GM19468 (cell line): Measurements from ENCODE around the gene SURF1.
"Not testable (repeated sequence)": the region's sequence is repeated elsewhere in the genome, so short reads cannot be mapped to it uniquely, and the experiment has no call there.

Source experiments
- ATAC-seq: cut with Tn5 transposase; IDR thresholded peaks from one replicate; pipeline ENCODE4 v1.9.1; 2021; ENCODE audit warnings: mild to moderate bottlenecking, moderate library complexity, moderate number of reproducible peaks; ENCODE audit not compliant: unreplicated experiment; ENCODE audit errors: extremely low read depth

SURF1 gene

DNA sequence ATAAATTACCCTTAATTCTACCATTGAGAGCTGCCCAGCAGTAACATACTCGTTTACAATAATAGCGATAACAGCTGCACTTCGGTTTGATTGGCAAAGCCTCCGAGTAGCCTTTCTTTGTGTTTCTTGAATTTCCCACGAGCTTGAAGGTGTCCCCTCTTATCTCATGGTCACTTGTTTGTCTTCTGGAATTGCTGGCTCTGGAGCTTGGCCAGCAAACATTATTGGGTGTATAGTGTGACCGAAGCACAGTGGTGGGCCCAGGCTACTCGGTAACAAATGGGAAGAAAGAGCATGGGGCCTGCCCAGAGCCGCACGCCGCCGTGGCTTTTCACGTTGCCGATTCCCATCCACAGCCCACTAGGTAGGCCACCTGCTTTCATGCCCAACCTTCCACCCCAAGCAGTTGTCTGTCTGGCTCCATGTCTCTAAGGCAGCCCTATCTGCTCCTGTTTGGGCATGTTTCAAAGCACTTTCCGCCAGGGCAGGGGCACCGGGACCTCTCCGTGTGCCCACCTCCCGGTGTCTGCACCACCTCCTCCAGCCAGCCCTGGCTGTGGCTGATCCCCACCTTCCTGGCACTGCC is 28.5 kb upstream of the SURF1 start:
- no peak for ATAC-seq

DNA sequence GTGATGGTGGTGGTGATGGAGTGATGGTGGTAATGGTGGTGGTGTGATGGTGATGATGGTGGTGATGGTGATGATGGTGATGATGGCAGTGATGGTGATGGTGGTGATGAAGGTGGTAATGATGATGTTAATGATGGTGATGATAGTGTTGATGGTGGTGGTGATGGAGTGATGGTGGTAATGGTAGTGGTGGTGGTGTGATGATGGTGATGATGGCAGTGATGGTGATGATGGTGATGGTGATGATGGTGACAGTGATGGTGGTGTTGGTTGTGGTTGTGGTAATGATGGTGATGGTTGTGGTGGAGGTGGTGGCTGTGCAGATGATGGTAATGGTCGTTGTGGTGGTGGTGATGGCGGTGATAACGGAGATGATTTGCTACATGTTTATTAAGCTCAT is 27.2 kb upstream of the SURF1 start:
- ATAC-seq, result no peak

DNA sequence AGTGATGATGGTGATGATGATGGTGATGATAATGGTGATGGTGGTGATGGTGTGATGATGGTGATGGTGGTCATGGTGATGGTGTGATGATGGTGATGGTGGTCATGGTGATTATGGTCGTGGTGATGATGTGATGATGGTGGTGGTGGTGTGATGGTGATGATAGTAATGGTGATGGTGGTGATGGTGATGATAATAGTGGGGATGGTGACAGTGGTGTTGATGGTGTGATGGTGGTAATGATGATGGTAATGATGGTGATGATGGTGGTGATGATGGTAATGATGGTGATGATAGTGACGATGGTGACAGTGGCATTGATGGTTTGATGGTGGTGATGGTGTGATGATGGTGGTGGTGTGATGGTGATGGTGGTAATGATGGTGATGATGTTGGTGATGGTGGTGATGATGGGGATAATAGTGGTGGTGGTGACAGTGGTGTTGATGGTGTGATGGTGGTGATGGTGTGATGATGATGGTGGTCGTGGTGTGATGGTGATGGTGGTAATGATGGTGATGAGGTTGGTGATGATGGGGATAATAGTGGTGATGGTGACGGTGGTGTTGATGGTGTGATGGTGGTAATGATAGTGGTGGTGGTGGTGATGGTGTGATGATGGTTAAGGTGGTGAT is 26.3 kb upstream of the SURF1 start:
- ATAC-seq, result no peak

DNA sequence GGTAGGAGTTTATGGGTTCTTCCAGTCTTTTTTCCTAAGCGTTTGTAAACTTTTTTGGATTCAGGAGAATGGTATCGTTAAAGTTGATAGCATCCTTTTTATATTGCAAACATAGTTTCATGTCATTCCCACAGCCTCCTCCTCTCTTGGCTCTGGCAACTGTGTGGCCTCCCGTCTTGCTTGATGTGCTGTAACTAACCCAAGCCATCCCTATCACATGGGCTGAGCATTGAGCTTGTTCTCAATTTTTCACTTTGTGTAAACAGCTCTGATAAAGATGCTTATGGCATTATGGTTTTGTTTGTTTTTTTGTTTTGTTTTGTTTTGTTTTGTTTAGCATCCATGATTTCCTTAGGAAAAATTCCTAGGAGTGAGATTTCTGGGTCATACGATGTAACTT is 24.4 kb upstream of the SURF1 start:
- no peak for ATAC-seq

DNA sequence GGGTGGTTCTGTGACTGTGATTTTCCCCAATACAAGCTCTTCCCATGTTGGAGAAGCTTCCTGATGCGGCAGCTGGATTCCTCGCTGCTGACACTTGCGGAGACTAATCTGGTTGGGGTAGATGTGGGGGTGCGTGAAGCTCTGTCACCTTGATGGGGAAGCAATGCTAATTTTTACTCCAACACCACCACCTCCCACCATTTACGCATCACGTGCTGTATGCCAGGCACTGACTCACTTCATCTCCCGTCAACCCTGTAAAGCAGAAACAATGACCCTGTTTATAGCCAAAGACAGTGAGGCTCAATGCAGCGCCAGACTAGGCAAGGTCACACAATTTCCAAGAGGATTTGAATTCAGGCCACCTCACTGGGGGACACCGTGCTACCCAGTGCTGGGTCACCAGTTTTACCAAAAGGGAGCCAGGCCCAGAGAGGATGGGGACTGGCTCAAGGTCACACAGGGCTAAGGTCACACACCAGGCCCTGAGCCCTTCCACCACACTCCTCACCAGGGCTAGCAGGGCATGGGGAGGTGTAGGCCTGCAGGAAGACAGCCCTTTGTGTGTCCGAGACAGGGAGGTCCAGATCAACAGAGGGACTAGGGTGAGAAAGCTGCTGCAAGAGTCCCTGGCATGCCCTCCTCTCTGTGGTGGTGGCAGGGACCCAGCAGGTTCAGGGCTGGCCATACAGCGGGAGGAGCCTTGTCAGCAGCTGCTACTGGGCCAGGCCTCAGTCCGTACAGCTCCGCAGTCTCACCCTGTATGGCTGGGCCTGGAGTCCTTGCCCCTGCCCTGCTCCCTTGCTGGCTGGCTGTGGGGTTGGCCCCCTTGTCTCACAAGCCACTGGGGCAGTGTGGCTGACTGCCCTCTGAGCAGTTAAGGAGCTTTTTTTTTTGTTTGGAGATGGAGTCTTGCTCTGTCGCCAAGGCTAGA is 23.1 kb upstream of the SURF1 start:
- ATAC-seq, result no peak

DNA sequence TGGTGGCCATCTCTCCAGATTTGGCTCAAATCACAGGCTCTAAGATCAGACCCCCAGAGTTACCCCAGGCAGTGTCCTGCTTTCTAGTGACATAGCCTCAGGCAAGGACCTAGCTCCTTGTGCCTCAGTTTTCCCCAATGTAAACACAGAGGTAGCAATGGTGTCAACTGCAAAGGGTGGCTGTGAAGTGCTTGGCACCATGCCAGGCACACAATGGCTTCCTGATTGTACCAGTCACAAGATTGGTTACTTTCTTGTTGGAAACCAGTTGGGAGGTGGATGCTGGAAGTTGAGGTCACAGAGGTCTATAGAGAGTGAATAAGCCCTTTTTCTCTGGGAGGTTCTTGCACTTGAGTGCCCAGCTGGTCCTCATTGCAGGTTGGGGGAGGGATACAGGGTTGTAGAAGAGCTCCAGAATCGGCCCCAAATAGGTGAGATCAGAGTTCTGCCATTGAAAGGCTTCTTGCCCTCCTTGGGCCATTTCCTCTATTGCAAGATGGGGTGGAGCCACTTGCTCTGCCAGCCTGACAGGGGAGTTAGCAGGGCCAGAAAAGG is 22.2 kb upstream of the SURF1 start:
- ATAC-seq, result no peak

DNA sequence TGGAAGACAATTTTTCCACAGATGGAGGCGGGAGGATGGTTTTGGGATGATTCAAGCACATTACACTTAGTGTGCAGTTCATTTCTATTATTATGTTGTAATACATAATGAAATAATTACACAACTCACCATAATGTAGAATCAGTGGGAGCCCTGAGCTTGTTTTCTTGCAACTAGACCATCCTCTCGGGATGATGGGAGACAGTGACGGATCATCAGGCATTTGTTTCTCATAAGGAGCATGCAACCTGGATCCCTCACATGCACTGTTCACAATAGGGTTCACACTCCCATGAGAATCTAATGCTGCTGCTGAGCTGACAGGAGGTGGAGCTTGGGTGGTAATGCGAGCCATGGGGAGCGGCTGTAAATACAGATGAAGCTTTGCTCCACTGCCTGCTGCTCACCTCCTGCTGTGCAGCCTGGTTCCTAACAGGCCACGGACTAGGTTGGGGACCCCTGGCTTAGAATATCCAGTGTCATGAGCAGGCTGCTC is 21.5 kb upstream of the SURF1 start:
- no peak for ATAC-seq

DNA sequence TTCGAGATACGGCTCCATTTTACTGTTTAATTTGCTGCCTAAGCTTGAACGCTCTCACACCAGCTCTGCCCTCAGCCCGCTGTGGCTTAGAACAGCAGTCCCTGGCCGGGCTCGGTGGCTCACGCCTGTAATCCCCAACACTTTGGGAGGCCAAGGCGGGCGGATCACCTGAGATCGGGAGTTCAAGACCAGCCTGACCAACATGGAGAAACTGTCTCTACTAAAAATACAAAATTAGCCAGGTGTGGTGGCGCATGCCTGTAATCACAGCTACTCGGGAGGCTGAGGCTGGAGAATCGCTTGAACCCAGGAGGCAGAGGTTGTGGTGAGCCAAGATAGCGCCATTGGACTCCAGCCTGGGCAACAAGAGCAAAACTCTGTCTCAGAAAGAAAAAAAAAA is 21.0 kb upstream of the SURF1 start:
- not testable (repeated sequence) for ATAC-seq

DNA sequence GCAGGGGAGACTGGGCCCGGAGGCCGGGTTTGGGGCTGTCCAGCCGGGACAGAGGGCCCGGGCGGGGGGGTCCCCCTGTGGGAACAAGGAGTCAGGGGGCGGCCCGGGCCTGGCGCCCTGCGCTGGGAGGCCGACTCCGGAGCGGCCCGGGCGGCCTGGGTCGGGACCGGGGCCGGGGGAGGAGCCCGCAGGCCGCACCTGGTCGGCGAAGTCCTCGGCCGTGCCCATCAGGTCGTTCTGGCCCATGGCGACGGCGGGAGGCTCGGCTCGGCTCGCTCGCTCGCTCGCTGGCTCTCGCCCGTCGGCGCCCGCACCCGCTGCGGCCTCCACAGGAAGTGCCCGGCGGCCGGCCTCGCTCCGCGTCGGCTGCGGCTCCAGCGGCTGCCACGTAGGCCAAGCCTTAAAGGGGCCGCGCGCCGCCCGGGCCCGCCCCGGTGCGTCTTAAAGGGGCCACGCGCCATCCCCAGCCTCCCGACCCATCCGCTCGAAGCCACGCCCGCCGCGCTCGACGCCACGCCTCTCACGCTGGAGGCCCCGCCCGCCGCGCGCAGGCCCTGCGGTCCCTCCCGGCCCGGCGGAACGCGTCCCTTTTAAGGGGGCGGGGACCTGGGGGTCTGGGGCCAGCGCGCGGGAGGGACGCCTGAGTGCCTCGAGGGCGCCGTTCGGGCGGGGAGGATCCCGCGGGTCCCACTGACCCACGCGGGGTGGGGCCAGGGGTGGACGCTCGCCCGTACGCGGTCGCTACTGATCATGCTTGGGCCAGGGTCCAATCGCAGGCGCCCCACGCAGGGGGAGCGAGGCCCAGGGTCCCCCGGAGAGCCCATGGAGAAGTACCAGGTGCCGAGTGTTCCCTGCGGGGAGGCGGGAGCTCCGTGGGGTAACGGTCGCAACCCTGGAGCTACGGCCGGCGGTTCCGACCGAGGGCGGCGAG is 19.7 kb upstream of the SURF1 start, which contains the start of the genes STKLD1 and SURF4:
Gene STKLD1, plus strand, starts transcription at position 643 of the 931 bp plus-strand sequence. Its CDS starts 108 bp downstream, at position 751.
Gene SURF4, minus strand, starts transcription at position 337 of the 931 bp plus-strand sequence. Its CDS starts 91 bp downstream, at position 246.
- ATAC-seq, result peak; percentile 75

DNA sequence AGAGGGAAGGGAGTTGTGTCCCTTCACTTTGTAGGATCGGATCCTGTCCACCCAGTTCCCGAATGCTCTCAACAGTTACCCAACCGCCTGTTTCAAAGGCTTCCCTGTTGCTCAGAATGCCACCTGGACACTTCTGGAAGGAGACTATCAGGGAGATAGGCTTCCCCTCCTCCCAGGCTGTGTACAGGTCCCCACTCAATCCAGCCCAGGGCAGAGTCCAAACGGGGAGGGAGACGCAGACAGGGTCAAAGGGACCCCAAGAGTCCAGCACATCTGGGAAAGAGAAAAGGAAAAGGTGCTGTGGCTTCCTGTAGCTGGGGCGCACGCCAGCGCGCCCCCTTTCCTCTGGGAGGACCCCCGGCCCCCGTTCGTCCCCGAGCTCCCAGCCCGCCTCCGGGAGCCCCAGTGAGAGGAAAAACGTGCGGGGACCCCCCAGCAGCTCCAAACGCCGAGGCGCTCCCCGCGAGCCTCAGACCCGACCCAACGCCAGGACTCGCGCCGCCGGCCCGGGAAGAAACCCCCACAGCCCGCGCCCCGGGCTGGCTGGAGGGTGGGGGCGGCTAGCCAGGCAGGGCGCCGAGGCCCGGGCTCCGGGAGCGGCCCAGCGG is 18.9 kb upstream of the SURF1 start:
- no peak for ATAC-seq

DNA sequence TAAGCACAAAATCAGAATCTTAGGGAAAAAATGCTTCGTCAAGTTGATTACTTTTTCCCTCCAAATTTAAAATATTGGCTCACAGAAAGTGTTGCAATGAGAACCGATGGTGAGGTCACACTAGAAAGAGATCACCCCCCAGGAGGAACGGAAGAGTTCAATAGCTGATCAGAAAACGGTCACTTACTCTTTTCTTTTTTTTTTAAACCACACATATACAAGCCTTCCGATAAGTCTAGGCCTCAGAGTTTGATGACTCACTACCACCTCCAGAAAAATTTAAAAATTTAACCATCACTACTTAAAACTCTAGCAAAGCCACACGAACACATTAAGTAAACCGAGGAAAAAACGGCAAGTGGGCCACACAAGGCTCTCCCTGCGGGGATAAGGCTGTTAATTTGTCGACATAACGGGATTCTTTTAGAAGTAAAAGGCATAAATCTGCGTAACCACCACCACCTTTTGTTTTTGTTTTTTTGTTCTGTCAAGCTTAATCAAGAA is 18.4 kb upstream of the SURF1 start:
- ATAC-seq, result no peak

DNA sequence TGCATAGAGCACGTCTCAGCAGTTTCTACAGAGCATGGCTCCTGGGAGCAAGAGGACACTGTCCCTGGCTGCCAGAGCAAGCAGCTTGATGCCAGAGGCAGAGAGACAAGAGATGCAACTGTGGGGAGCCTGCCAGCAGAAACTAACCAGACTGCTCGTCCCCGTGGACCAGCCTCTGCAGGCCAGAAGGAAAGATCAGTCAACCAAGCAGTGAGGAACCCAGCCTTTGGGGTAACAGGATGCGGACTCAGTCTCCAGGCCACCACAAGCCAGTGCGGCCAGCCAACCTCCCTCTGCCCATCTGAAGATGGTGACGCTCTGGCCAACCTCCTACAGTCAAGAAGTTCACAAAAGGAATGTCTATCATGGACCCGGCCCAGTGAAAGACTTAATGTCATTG is 15.9 kb upstream of the SURF1 start:
- ATAC-seq, result no peak

DNA sequence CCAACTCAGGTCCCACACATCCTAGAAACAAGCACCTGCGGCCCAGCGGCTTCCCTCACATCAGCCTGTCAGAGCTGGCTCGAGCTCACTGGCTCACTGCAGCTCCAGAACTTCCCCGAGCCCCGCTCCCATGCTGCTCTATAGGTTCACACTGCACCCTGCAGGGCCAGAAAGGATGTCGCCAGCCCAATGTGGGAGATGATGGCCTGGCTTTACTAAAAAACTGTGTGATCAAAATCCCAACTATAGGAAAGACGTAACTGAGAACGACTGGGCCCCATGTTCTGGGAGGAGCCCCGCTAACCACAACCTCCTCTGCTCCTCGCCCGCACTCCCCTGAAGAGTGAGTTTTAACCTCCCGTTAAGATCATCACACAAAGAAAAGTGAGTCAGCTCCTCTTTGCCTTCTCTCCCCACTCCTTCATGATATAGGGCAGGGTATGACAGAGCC is 15.0 kb upstream of the SURF1 start:
- no peak for ATAC-seq

DNA sequence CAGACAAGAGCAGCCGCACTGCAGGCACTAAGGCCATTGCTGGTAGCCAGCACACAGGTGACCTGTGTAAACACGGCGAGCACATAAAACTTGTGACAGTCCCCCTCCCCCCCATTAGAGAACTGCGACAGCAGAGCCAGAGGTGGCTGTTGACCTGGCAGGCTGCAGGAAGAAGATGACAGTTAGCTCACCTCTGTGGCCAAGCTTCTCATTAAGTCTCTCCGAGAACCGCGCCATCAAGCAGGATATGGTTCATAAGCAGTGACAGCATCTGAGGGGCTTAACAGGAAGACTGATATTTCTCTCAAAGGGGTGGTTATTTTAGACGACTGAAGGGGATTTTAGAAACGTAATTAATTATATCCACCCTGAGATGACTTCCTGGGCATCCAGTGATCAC is 14.4 kb upstream of the SURF1 start:
- no peak for ATAC-seq

DNA sequence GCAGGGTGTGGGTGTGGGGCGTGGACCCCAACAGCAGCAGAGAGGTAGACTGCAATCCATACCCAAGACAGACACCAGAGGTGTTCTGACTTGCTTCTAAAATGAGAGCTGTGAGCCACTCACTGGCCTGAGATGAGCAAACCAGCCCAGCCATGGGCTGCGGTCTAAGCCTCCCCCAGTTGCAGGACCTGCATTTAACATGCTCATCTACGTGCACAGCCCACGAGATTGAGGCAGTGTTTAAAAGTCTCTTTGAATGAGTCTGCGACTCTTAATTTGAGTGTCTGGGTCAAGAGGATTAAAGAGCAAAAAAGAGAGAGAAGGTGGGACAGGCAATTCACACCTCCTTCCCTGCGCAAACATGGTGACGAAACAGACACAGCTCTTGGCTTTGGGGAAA is 13.6 kb upstream of the SURF1 start:
- ATAC-seq, result no peak

DNA sequence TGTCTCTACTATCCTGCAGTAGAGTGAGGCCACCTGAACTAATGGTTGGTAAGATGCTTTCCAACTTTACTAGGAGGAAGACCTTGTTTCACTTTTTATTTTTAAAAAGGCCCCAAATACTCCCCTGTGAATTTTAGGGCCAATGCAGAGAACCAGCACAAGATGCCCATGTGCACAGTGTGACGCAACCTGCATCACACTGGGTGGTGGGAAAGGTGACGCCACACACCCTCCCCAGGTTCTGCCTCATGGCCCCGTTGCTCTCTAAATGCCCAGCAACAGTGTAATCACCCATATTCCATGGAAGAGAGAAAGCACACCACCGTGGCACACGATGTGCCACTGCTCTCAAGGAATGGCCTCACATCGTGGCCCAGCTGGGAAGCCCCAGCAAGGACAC is 13.1 kb upstream of the SURF1 start:
- ATAC-seq, result no peak

DNA sequence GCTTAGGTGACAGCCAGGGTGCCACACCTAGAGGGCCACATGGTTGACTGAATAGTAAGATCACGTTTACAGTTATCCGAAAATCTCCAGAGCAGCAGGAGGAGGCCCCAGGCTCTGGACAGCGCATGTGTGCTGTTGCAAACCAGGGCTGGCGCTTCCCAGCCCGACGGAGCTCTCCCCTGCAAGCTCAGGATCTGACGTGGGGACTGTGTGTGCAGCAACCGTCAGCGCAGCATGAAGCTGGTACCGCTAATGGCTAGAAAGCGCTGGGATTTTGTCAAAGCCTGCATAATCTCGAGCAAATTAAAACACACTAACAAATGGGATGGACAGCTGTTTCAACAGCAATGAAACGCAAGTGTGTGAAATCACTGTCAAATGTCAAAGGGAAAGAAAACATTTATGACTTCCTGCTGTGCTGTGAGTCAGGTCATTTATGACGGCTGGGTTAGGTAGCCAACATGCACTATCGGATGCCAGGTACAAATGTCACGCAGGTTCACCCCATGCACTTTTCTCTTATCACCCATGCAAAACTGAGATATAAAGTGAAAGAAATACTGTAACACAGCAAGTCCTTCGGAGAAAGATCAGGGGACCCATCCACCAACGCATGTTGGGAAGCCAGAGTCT is 12.1 kb upstream of the SURF1 start:
- ATAC-seq, result no peak

DNA sequence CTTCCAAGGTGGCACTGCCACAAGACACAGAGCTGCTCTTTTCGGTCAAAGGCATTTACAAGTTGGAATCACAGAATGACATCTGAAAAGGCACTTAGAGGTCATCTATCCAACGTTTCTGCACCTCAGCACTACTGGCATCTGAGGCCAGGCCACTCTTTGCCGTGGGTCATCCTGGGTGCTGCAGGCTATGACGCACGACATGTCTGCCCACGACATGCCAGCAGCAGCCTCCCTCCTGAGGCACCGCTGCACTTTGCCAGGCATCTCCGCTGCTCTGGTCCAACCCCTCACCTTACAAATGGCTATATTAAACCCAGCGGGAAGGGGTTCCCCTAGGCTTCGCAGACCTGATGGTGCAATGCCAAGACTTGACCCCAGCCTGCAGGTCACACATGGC is 11.5 kb upstream of the SURF1 start:
- no peak for ATAC-seq
